ENCODE measurements around the gene FOXP3.

- TF ChIP-seq POLR2A (IDR thresholded peaks at IDR 0.05; ENCODE audit: low read length) (no peak), GATA1 (IDR thresholded peaks at IDR 0.05; ENCODE audit: low read depth, low read length) (no peak)
Measured at GRCh38 chrX:49286581-49286980, 22.1 kb upstream of the FOXP3 start.
